IMR-90 (cell line): Measurements from ENCODE around the gene ZNF436. TPM values are rescaled to one million over a fixed set of nuclear protein-coding genes. Genes with fewer than 3 reads are reported as not detected.

ENCODE experiments used
- ATAC-seq: fragments of 200-7000 bp; cut with Tn5 transposase; 2 replicates; pipeline ENCODE4 v1.9.1; 2020; ENCODE audit warnings: low read depth, mild to moderate bottlenecking, moderate library complexity
- BruUV-seq: library from RNA; stranded (reverse); fragments of 400-500 nt; replicated peaks from 2 replicates; lab custom pipeline; 2021; lab: Mats Ljungman, UMichigan
- CTCF ChIA-PET: fragments of 300-600 bp; formaldehyde crosslinking; extraction: SDS; loops from one replicate; lab custom pipeline; 2021; ENCODE audit warnings: antibody characterized with exemption; lab: Yijun Ruan, JAX
- POLR2A ChIA-PET: fragments of 300-600 bp; sonication (Branson Sonifier 250); formaldehyde crosslinking; loops from one replicate; lab custom pipeline; 2022; ENCODE audit warnings: antibody characterized with exemption; ENCODE audit not compliant: unreplicated experiment; lab: Charles Lee
- DNase-seq: peaks from one replicate; pipeline ENCODE4 v3.0.0; 2013
- H2AFZ ChIP-seq: replicated peaks from 2 replicates; pipeline ENCODE3; 2013; ENCODE audit warnings: low read length, mild to moderate bottlenecking; ENCODE audit not compliant: poor library complexity
- H2AK5ac ChIP-seq: 2 replicates; pipeline ENCODE4 v1.6.1; 2013; ENCODE audit warnings: low read depth, low read length, inconsistent platforms
- H2AK9ac ChIP-seq: replicated peaks from 2 replicates; pipeline ENCODE3; 2013; ENCODE audit warnings: mild to moderate bottlenecking, low read depth, low read length, moderate library complexity; ENCODE audit not compliant: poor library complexity
- H2BK120ac ChIP-seq: 2 replicates; pipeline ENCODE4 v1.6.1; 2013; ENCODE audit warnings: low read depth, low read length, inconsistent platforms
- H2BK15ac ChIP-seq: 3 replicates; pipeline ENCODE4 v1.6.1; 2013; ENCODE audit warnings: low read depth, low read length, inconsistent platforms
- H2BK20ac ChIP-seq: 2 replicates; pipeline ENCODE4 v1.6.1; 2013; ENCODE audit warnings: low read depth, mild to moderate bottlenecking, inconsistent platforms, low read length, moderate library complexity
- H2BK5ac ChIP-seq: 2 replicates; pipeline ENCODE4 v1.6.1; 2013; ENCODE audit warnings: mild to moderate bottlenecking, low read depth, low read length, inconsistent platforms; ENCODE audit not compliant: poor library complexity, severe bottlenecking
- H3K14ac ChIP-seq: replicated peaks from 2 replicates; pipeline ENCODE4 v1.6.1; 2013; ENCODE audit warnings: low read depth, low read length, inconsistent platforms
- H3K18ac ChIP-seq: 2 replicates; pipeline ENCODE4 v1.6.1; 2013; ENCODE audit warnings: low read depth, low read length, control low read depth
- H3K23ac ChIP-seq: 2 replicates; pipeline ENCODE4 v1.6.1; 2013; ENCODE audit warnings: low read depth, low read length, inconsistent platforms
- H3K27ac ChIP-seq: 2 replicates; pipeline ENCODE4 v1.5.1; 2013; ENCODE audit warnings: mild to moderate bottlenecking, control low read depth, low read length; ENCODE audit not compliant: insufficient read depth
- H3K27me3 ChIP-seq: 2 replicates; pipeline ENCODE4 v1.6.1; 2013; ENCODE audit warnings: low read length; ENCODE audit not compliant: control insufficient read depth, insufficient read depth
- H3K36me3 ChIP-seq: 2 replicates; pipeline ENCODE4 v1.6.1; 2013; ENCODE audit warnings: low read length, mixed read lengths; ENCODE audit not compliant: control insufficient read depth, insufficient read depth
- H3K4ac ChIP-seq: 2 replicates; pipeline ENCODE4 v1.6.1; 2013; ENCODE audit warnings: low read depth, low read length, inconsistent platforms
- H3K4me1 ChIP-seq: 2 replicates; pipeline ENCODE4 v1.6.1; 2013; ENCODE audit warnings: low read length, mixed read lengths; ENCODE audit not compliant: control insufficient read depth, insufficient read depth
- H3K4me2 ChIP-seq: 2 replicates; pipeline ENCODE4 v1.6.1; 2013; ENCODE audit warnings: low read depth, mild to moderate bottlenecking, control low read depth, low read length, moderate library complexity
- H3K4me3 ChIP-seq: 2 replicates; pipeline ENCODE4 v1.5.1; 2013; ENCODE audit warnings: low read depth, mild to moderate bottlenecking, control low read depth, low read length, moderate library complexity; ENCODE audit not compliant: insufficient read depth
- H3K56ac ChIP-seq: 2 replicates; pipeline ENCODE4 v1.6.1; 2013; ENCODE audit warnings: low read length, inconsistent platforms; ENCODE audit not compliant: insufficient read depth; ENCODE audit errors: extremely low read depth
- H3K79me1 ChIP-seq, 2 experiments: 2 replicates each; pipeline ENCODE4 v1.6.1; 2013; ENCODE audit warnings: low read length in 2 of 2, inconsistent platforms in 1 of 2, low read depth in 1 of 2
- H3K9ac ChIP-seq: 2 replicates; pipeline ENCODE4 v1.6.1; 2013; ENCODE audit warnings: low read depth, low read length, control low read depth
- H3K9me1 ChIP-seq: 2 replicates; pipeline ENCODE4 v1.6.1; 2013; ENCODE audit warnings: low read length, inconsistent platforms; ENCODE audit not compliant: insufficient read depth
- H3K9me3 ChIP-seq: 2 replicates; pipeline ENCODE4 v1.6.1; 2013; ENCODE audit warnings: low read length; ENCODE audit not compliant: control insufficient read depth, insufficient read depth
- H4K20me1 ChIP-seq: 2 replicates; pipeline ENCODE4 v1.6.1; 2013; ENCODE audit warnings: low read length, inconsistent platforms; ENCODE audit not compliant: insufficient read depth
- H4K5ac ChIP-seq: 2 replicates; pipeline ENCODE4 v1.6.1; 2013; ENCODE audit warnings: mild to moderate bottlenecking, low read depth, low read length, control low read depth
- H4K8ac ChIP-seq, 2 experiments: 2 replicates each; pipeline ENCODE4 v1.6.1; 2013; ENCODE audit warnings: low read depth in 2 of 2, low read length in 2 of 2, control low read depth in 1 of 2, inconsistent platforms in 1 of 2
- H4K91ac ChIP-seq: 2 replicates; pipeline ENCODE4 v1.6.1; 2013; ENCODE audit warnings: low read depth, low read length, inconsistent platforms; ENCODE audit not compliant: insufficient read depth
- CEBPB ChIP-seq: IDR thresholded peaks from 2 replicates; pipeline ENCODE4 v1.6.1; 2012; ENCODE audit warnings: low read depth, low read length, improper control_type of control experiment
- CHD1 ChIP-seq: IDR thresholded peaks from 2 replicates; pipeline ENCODE4 v1.6.1; 2012; ENCODE audit warnings: low read depth, low read length, improper control_type of control experiment
- CTCF ChIP-seq: conservative IDR thresholded peaks from 2 replicates; pipeline ENCODE4 v1.5.1; 2012; ENCODE audit warnings: mild to moderate bottlenecking, low read depth, low read length, improper control_type of control experiment
- ELK1 ChIP-seq: fragments of 150-350 bp; IDR thresholded peaks from 2 replicates; pipeline ENCODE4 v1.6.1; 2016; ENCODE audit warnings: low read depth, mild to moderate bottlenecking, low read length, moderate library complexity, borderline replicate concordance
- MXI1 ChIP-seq: IDR thresholded peaks from 2 replicates; pipeline ENCODE4 v1.6.1; 2012; ENCODE audit warnings: low read depth, mild to moderate bottlenecking, low read length, moderate library complexity, borderline replicate concordance
- NFE2L2 ChIP-seq: fragments of 150-350 bp; IDR thresholded peaks from 2 replicates; pipeline ENCODE4 v1.6.1; 2016; ENCODE audit warnings: low read depth, mild to moderate bottlenecking, low read length
- RAD21 ChIP-seq: IDR thresholded peaks from 2 replicates; pipeline ENCODE4 v1.6.1; 2012; ENCODE audit warnings: low read length, improper control_type of control experiment
- RFX5 ChIP-seq: IDR thresholded peaks from 2 replicates; pipeline ENCODE4 v1.8.0; 2012; ENCODE audit warnings: low read depth, mild to moderate bottlenecking, low read length, moderate library complexity
- SMC3 ChIP-seq: fragments of 150-350 bp; IDR thresholded peaks from 2 replicates; pipeline ENCODE4 v1.6.1; 2016; ENCODE audit warnings: low read depth, mild to moderate bottlenecking, antibody characterized with exemption, low read length, moderate library complexity
- WGBS, 2 experiments: methylation state at CpG; one replicate each; pipeline versions ENCODE4 v1.1.5 to v1.1.7; 2013; ENCODE audit warnings: missing lambda C conversion rate in 2 of 2; ENCODE audit not compliant: insufficient read length in 1 of 2; ENCODE audit errors: extremely low coverage in 2 of 2; 5-methylcytosine and 5-hydroxymethylcytosine counted together
- dilution Hi-C: fragments of 300-500 bp; cut with HindIII; formaldehyde crosslinking; loops from one replicate; pipeline ENCODE4 v1.14.3; 2018; ENCODE audit warnings: low sequenced_read_pairs; ENCODE audit not compliant: unreplicated experiment
- in situ Hi-C: fragments of 300-500 bp; cut with MboI; formaldehyde crosslinking; loops from 3 replicates; pipeline ENCODE4 v1.14.3; 2019; ENCODE audit warnings: low sequenced_read_pairs, inconsistent platforms, mixed read lengths
- intact Hi-C: fragments of 100-400 bp; cut with micrococcal nuclease; formaldehyde crosslinking; loops from 2 replicates; pipeline ENCODE4 v1.10.0; 2022
- polyA plus RNA-seq, 3 experiments: library from polyadenylated mRNA; depleted of rRNA; stranded (reverse); fragments of >200 nt; gene quantifications; 2 replicates each; pipeline ENCODE4 v1.2.3, GENCODE V29; 2012; ENCODE audit warnings: low replicate concordance in 1 of 3
- total RNA-seq: library from RNA; depleted of rRNA; stranded (reverse); fragments of >200 nt; gene quantifications from 2 replicates; pipeline ENCODE4 v1.2.3, GENCODE V29; 2012

The ZNF436 gene
- total and polyA plus RNA-seq, 2 of the 4 experiments (the other 2 are of a cell fraction), result 5.3 to 14.3 TPM

- WGBS, 2 experiments, result no CpG with 5 or more reads among the region's 2 CpGs
- Histone ChIP-seq H3K27me3 (no peaks in the 10 kb centered on the region), H4K20me1 (0 out of 2 replicates have a peak, but pooled peaks cover 7% of the 10 kb centered on the region), H3K9me1 (peaks cover 32% of the 10 kb centered on the region), H3K4ac (no peak overlapping the region), H3K4me2 (no peak overlapping the region), H3K9me3 (no peaks in the 10 kb centered on the region), H4K5ac (no peak overlapping the region), H2BK20ac (no peak overlapping the region), H3K4me3 (no peak overlapping the region), H3K18ac (no peak overlapping the region), H3K79me1 (peaks cover 0 to 15% of the 10 kb centered on the region in 2 experiments; a peak in 2 of 4 replicates), H3K23ac (no peak overlapping the region), H4K8ac (no peak overlapping the region), H3K56ac (no peak overlapping the region), H2AK5ac (no peak overlapping the region), H3K36me3 (no peaks in the 10 kb centered on the region), H4K91ac (no peak overlapping the region), H3K27ac (no peak overlapping the region), H2BK5ac (no peak overlapping the region), H2AFZ (no peak overlapping the region), H2AK9ac (no peak overlapping the region), H2BK120ac (no peak overlapping the region), H2BK15ac (no peak overlapping the region), H3K9ac (no peak overlapping the region), H3K14ac (no peak overlapping the region), H3K4me1 (peaks cover 23% of the 10 kb centered on the region)
- in situ Hi-C loops, result no loop called here
- ChIA-PET CTCF (no interaction called here), POLR2A (no interaction called here)
- BruUV-seq, result no TSS peak
- intact Hi-C loops, result no loop called here
- DNase-seq, result no peak
- no peak for TF ChIP-seq SMC3
- TF ChIP-seq CTCF, result no peak
- TF ChIP-seq MXI1, result no peak
- TF ChIP-seq CHD1, result no peak
- TF ChIP-seq ELK1, result no peak
- TF ChIP-seq CEBPB, result no peak
- no peak for TF ChIP-seq RAD21
- no peak for TF ChIP-seq RFX5
- no peak for TF ChIP-seq NFE2L2
- no peak for ATAC-seq
- dilution Hi-C loops, result no loop called here
Measured at GRCh38 chr1:23396380-23396779, 26.7 kb upstream of the ZNF436 start.
